ENCODE data around the gene EXOC6B.

Gene EXOC6B

GRCh38 chr2:72824224-72824842, 1.5 kb downstream of the EXOC6B start (continued):
- TF ChIP-seq PATZ1 (CRISPR knock-in tag; IDR thresholded peaks at IDR 0.05; ENCODE audit: borderline replicate concordance) (no peak), GLIS3 (CRISPR knock-in tag; IDR thresholded peaks at IDR 0.05) (no peak), RARB (CRISPR knock-in tag; IDR thresholded peaks at IDR 0.05) (no peak), ESRRG (CRISPR knock-in tag; IDR thresholded peaks at IDR 0.05) (no peak)

DNA sequence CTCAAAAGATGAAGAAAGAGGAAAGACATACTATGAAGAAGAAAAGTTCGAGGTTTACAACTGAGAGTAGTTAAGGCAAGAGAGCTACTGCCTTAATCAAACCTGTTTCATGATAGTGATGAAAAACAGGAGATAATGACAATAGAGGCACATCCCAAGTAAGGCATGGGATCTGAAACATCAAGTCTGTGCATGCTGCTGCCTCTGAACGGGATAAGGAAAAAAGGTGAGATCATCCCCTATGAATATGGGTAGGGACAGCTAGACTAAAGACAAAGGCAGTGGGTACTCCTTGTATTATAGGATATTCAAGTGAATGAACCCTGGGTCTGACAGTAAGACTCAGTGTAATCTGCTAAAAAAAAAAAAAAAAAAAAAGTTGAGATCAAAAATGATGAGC, 3.0 kb downstream of the EXOC6B start:
- TF ChIP-seq ZNF565 (CRISPR knock-in tag; conservative IDR thresholded peaks at IDR 0.05; ENCODE audit: low read depth): no peak
- TF ChIP-seq, protein P1, sequence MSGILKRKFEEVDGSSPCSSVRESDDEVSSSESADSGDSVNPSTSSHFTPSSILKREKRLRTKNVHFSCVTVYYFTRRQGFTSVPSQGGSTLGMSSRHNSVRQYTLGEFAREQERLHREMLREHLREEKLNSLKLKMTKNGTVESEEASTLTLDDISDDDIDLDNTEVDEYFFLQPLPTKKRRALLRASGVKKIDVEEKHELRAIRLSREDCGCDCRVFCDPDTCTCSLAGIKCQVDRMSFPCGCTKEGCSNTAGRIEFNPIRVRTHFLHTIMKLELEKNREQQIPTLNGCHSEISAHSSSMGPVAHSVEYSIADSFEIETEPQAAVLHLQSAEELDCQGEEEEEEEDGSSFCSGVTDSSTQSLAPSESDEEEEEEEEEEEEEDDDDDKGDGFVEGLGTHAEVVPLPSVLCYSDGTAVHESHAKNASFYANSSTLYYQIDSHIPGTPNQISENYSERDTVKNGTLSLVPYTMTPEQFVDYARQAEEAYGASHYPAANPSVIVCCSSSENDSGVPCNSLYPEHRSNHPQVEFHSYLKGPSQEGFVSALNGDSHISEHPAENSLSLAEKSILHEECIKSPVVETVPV (CRISPR knock-in tag; IDR thresholded peaks at IDR 0.05): no peak
- no peak for TF ChIP-seq RARB (CRISPR knock-in tag; IDR thresholded peaks at IDR 0.05)
- no peak for TF ChIP-seq OSR1 (CRISPR knock-in tag; IDR thresholded peaks at IDR 0.05)
- TF ChIP-seq ZFP30 (CRISPR knock-in tag; IDR thresholded peaks at IDR 0.05): no peak
- no peak for TF ChIP-seq POU6F1 (CRISPR knock-in tag; IDR thresholded peaks at IDR 0.05; ENCODE audit: borderline replicate concordance, low read depth)
- no peak for TF ChIP-seq ZFP3 (CRISPR knock-in tag; IDR thresholded peaks at IDR 0.05)
- TF ChIP-seq ISL1 (CRISPR knock-in tag; IDR thresholded peaks at IDR 0.05): no peak
- no peak for TF ChIP-seq CSDC2 (CRISPR knock-in tag; IDR thresholded peaks at IDR 0.05)
- TF ChIP-seq ZC3H10 (CRISPR knock-in tag; IDR thresholded peaks at IDR 0.05): no peak
- no peak for TF ChIP-seq BACH2 (CRISPR knock-in tag; IDR thresholded peaks at IDR 0.05; ENCODE audit: borderline replicate concordance)
- ATAC-seq: no peak

DNA sequence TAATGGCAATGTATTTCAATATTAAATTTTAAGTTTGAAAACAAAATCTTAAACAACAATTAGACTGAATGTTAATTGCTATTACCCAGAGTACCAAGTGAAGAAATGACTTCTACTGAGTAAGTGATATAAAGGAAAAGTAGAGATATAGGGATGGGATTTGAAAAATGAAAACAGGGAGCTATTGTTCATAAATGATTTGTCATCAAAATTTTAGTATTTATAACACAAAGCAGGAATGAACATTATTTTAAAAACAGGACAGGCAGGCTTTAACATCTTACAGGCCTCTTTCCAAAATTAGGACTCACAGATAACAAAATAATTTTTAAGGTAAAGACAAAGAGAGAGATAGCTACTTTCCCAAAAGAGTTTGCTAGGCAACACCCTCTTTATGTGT, 3.9 kb downstream of the EXOC6B start:
- no peak for ATAC-seq
- no peak for TF ChIP-seq PPARA (CRISPR knock-in tag; IDR thresholded peaks at IDR 0.05; ENCODE audit: borderline replicate concordance)
- TF ChIP-seq CSDC2 (CRISPR knock-in tag; IDR thresholded peaks at IDR 0.05): no peak
- no peak for TF ChIP-seq ZNF70 (CRISPR knock-in tag; IDR thresholded peaks at IDR 0.05)
- TF ChIP-seq, protein P2, sequence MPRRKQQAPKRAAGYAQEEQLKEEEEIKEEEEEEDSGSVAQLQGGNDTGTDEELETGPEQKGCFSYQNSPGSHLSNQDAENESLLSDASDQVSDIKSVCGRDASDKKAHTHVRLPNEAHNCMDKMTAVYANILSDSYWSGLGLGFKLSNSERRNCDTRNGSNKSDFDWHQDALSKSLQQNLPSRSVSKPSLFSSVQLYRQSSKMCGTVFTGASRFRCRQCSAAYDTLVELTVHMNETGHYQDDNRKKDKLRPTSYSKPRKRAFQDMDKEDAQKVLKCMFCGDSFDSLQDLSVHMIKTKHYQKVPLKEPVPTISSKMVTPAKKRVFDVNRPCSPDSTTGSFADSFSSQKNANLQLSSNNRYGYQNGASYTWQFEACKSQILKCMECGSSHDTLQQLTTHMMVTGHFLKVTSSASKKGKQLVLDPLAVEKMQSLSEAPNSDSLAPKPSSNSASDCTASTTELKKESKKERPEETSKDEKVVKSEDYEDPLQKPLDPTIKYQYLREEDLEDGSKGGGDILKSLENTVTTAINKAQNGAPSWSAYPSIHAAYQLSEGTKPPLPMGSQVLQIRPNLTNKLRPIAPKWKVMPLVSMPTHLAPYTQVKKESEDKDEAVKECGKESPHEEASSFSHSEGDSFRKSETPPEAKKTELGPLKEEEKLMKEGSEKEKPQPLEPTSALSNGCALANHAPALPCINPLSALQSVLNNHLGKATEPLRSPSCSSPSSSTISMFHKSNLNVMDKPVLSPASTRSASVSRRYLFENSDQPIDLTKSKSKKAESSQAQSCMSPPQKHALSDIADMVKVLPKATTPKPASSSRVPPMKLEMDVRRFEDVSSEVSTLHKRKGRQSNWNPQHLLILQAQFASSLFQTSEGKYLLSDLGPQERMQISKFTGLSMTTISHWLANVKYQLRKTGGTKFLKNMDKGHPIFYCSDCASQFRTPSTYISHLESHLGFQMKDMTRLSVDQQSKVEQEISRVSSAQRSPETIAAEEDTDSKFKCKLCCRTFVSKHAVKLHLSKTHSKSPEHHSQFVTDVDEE (CRISPR knock-in tag; IDR thresholded peaks at IDR 0.05): no peak
- no peak for TF ChIP-seq ZFP30 (CRISPR knock-in tag; IDR thresholded peaks at IDR 0.05)
- no peak for TF ChIP-seq ZFP3 (CRISPR knock-in tag; IDR thresholded peaks at IDR 0.05)

DNA sequence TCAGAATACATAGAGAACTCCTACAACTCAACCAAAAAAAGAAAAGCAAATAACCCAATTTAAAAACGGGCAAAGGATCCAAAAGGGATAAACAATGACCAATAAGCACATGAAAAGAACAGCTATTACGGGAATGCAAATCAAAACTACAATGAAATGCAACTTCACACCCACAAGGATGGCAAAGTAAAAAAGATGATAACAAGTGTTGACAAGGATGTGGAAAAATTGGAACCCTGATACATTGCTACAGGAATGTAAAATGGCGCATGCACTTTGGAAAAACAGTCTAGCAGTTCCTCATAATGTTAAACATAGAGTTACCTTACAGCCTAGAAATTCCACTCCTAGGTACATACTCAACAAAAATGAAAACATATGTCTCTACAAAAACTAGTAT, 4.7 kb downstream of the EXOC6B start:
- ATAC-seq: no peak

DNA sequence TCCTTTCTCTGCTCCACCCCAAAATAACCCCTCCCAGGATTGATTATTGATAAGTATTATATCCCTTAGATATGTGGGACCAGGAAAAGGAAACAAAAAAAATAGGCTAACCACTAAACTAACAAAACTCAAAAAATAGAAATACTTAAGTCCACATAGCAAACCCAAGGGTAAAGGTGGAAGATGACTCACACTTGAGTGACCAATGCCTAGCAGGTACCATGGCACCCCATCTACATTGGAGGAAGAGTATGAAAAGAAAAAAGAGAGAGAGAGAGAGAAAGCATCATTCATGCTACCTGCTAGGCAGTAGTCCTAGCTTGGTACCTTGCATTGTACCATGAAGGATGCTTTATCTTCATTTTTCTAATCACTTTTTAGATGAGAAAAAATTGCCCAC, 6.3 kb downstream of the EXOC6B start:
- TF ChIP-seq GLIS3 (CRISPR knock-in tag; IDR thresholded peaks at IDR 0.05): no peak
- no peak for TF ChIP-seq ISL1 (CRISPR knock-in tag; IDR thresholded peaks at IDR 0.05)
- no peak for TF ChIP-seq TCF4 (CRISPR knock-in tag; IDR thresholded peaks at IDR 0.05; ENCODE audit: borderline replicate concordance)
- no peak for TF ChIP-seq ZFP30 (CRISPR knock-in tag; IDR thresholded peaks at IDR 0.05)
- TF ChIP-seq PPARA (CRISPR knock-in tag; IDR thresholded peaks at IDR 0.05; ENCODE audit: borderline replicate concordance): no peak
- TF ChIP-seq TOX (CRISPR knock-in tag; IDR thresholded peaks at IDR 0.05; ENCODE audit: borderline replicate concordance): no peak
- TF ChIP-seq, protein P2 (CRISPR knock-in tag; IDR thresholded peaks at IDR 0.05): no peak
- no peak for ATAC-seq

More for the DNA sequence above, 4.7 kb downstream of the EXOC6B start:
- TF ChIP-seq ZC3H10 (CRISPR knock-in tag; IDR thresholded peaks at IDR 0.05) (no peak), PPARA (CRISPR knock-in tag; IDR thresholded peaks at IDR 0.05; ENCODE audit: borderline replicate concordance) (no peak)

Measured in SK-N-SH treated with all-trans-retinoic acid at 6 μM for 48 hours (cell line).